Naive thymus-derived CD8-positive, alpha-beta T cell (primary cell): ENCODE measurements around the gene NUTM2E. TPM values are rescaled to one million over a fixed set of nuclear protein-coding genes. Genes with fewer than 3 reads are reported as not detected.
A peak's percentile ranks its signal among the peaks of the same experiment; 100 is the strongest.
"Not testable (repeated sequence)": the region's sequence is repeated elsewhere in the genome, so short reads cannot be mapped to it uniquely, and the experiment has no call there.

Source experiments
- ATAC-seq, 2 donors: fragments of 150-1000 bp; cut with Tn5 transposase in 1 of 2; sonication (Bioruptor Pico), chemical (Tn5 transposase) in 1 of 2; 1 replicate in 1 of 2; 2 replicates in 1 of 2; pipeline ENCODE4 v1.10.0; 2021; ENCODE audit warnings: mild to moderate bottlenecking in 2 of 2, moderate library complexity in 2 of 2
- POLR2A ChIA-PET: fragments of 350-600 bp; sonication (Branson Sonifier 250); formaldehyde crosslinking; loops from one replicate; lab custom pipeline; 2021; ENCODE audit warnings: antibody characterized with exemption; lab: Charles Lee
- DNase-seq, 10 donors: peaks; one replicate each; pipeline versions ENCODE4 v3.0.0 to v3.0.0-alpha.2; 2020 to 2022
- H3K27ac Mint-ChIP-seq, 10 donors: one replicate each; pipeline ENCODE4 v1.8.0; 2020 to 2022; ENCODE audit warnings: mild to moderate bottlenecking in 10 of 10, mixed read lengths in 10 of 10, moderate library complexity in 4 of 10, inconsistent platforms in 1 of 10
- H3K27me3 Mint-ChIP-seq, 5 donors: one replicate each; pipeline ENCODE4 v1.8.0; 2021 to 2022; ENCODE audit warnings: mixed read lengths in 5 of 5
- H3K36me3 Mint-ChIP-seq, 3 donors: one replicate each; pipeline ENCODE4 v1.8.0; 2020 to 2022; ENCODE audit warnings: mixed read lengths in 3 of 3, mild to moderate bottlenecking in 2 of 3, inconsistent platforms in 1 of 3
- H3K4me1 Mint-ChIP-seq, 4 donors: one replicate each; pipeline ENCODE4 v1.8.0; 2021 to 2022; ENCODE audit warnings: mixed read lengths in 4 of 4
- H3K4me3 Mint-ChIP-seq, 10 donors: one replicate each; pipeline ENCODE4 v1.8.0; 2020 to 2022; ENCODE audit warnings: mild to moderate bottlenecking in 10 of 10, mixed read lengths in 10 of 10, moderate library complexity in 6 of 10, inconsistent platforms in 1 of 10
- H3K9me3 Mint-ChIP-seq, 9 donors: one replicate each; pipeline ENCODE4 v1.8.0; 2020 to 2022; ENCODE audit warnings: mixed read lengths in 9 of 9, mild to moderate bottlenecking in 3 of 9, inconsistent platforms in 1 of 9, moderate library complexity in 1 of 9
- polyA plus RNA-seq, 3 donors: library from polyadenylated mRNA; unstranded; fragments of 300-500 nt; fragmentation: Illumina TruSeq; gene quantifications; one replicate each; pipeline ENCODE4 v1.2.3, GENCODE V29; 2021
- total RNA-seq, 8 experiments: library from RNA in 2 of 8; stranded (reverse) in 2 of 8; gene quantifications; one replicate each; pipeline ENCODE4 v1.2.3 and lab custom pipeline; 2021 to 2026

The NUTM2E gene
- total RNA-seq: under 1 TPM; 0.77 to 0.96 TPM
- polyA plus RNA-seq: not detected
- total RNA-seq (lab: John Stamatoyannopoulos, UW): 0 to 2.9 (median 1.1) reads per million in 6 experiments

GRCh38 chr10:79826496-79827215, at the start of gene NUTM2E:
Gene NUTM2E, plus strand, starts transcription at chr10:79826739. Its CDS starts 15,002 bp downstream, at chr10:79841741.
- peak within 1 kb of the TSS; percentile 70 to 96 (median 90) for H3K27ac Mint-ChIP-seq
- H3K27me3 Mint-ChIP-seq, H3K36me3 Mint-ChIP-seq, POLR2A ChIA-PET, H3K9me3 Mint-ChIP-seq: not testable (repeated sequence)
- ATAC-seq: peak; percentile 88 to 92
- peaks cover 7 to 41% (median 26%) of the 10 kb centered on the region in 4 donors for H3K4me1 Mint-ChIP-seq
- peak within 1 kb of the TSS; percentile 85 to 96 (median 94) for H3K4me3 Mint-ChIP-seq
- DNase-seq: peak; percentile 59 to 89 (median 76)

- H3K27ac Mint-ChIP-seq, H3K4me3 Mint-ChIP-seq, H3K9me3 Mint-ChIP-seq, H3K36me3 Mint-ChIP-seq, H3K27me3 Mint-ChIP-seq, H3K4me1 Mint-ChIP-seq, ATAC-seq, DNase-seq, POLR2A ChIA-PET: not testable (repeated sequence)
Measured at GRCh38 chr10:79777997-79778396, 48.5 kb upstream of the NUTM2E start.

- H3K27me3 Mint-ChIP-seq, H3K4me1 Mint-ChIP-seq, H3K36me3 Mint-ChIP-seq, H3K9me3 Mint-ChIP-seq, POLR2A ChIA-PET: not testable (repeated sequence)
- Mint-ChIP-seq H3K4me3 (peak overlapping the region in 2 of 10 donors; percentile 19 to 32), H3K27ac (peak overlapping the region in 1 of 10 donors; percentile 41)
- ATAC-seq (peak; percentile 84 to 88), DNase-seq (peak; percentile 23 to 77 (median 48))
Measured at GRCh38 chr10:79779310-79779938, 47.1 kb upstream of the NUTM2E start.

GRCh38 chr10:79779992-79780391, 46.5 kb upstream of the NUTM2E start:
- ATAC-seq, H3K9me3 Mint-ChIP-seq, H3K27ac Mint-ChIP-seq, H3K4me3 Mint-ChIP-seq, H3K4me1 Mint-ChIP-seq, H3K27me3 Mint-ChIP-seq, POLR2A ChIA-PET, H3K36me3 Mint-ChIP-seq, DNase-seq: not testable (repeated sequence)

GRCh38 chr10:79781584-79781983, 45.0 kb upstream of the NUTM2E start:
- H3K4me3 Mint-ChIP-seq, POLR2A ChIA-PET, H3K27ac Mint-ChIP-seq, DNase-seq, H3K4me1 Mint-ChIP-seq, H3K9me3 Mint-ChIP-seq, H3K27me3 Mint-ChIP-seq, ATAC-seq, H3K36me3 Mint-ChIP-seq: not testable (repeated sequence)

GRCh38 chr10:79787455-79787952, 39.0 kb upstream of the NUTM2E start:
- H3K27ac Mint-ChIP-seq, H3K36me3 Mint-ChIP-seq, DNase-seq, ATAC-seq, H3K4me3 Mint-ChIP-seq, H3K27me3 Mint-ChIP-seq, H3K4me1 Mint-ChIP-seq, POLR2A ChIA-PET, H3K9me3 Mint-ChIP-seq: not testable (repeated sequence)

GRCh38 chr10:79789351-79789750, 37.2 kb upstream of the NUTM2E start:
- DNase-seq, POLR2A ChIA-PET, ATAC-seq, H3K9me3 Mint-ChIP-seq, H3K27ac Mint-ChIP-seq, H3K4me3 Mint-ChIP-seq, H3K4me1 Mint-ChIP-seq, H3K27me3 Mint-ChIP-seq: not testable (repeated sequence)
- H3K36me3 Mint-ChIP-seq: peaks cover 0 to 13% (median 4%) of the 10 kb centered on the region in 3 donors

- H3K27ac Mint-ChIP-seq, H3K36me3 Mint-ChIP-seq, ATAC-seq, H3K9me3 Mint-ChIP-seq, H3K4me3 Mint-ChIP-seq, H3K27me3 Mint-ChIP-seq, POLR2A ChIA-PET, H3K4me1 Mint-ChIP-seq, DNase-seq: not testable (repeated sequence)
Measured at GRCh38 chr10:79791906-79792517, 34.5 kb upstream of the NUTM2E start.

- H3K27ac Mint-ChIP-seq, ATAC-seq, DNase-seq, POLR2A ChIA-PET, H3K27me3 Mint-ChIP-seq, H3K9me3 Mint-ChIP-seq, H3K4me3 Mint-ChIP-seq, H3K4me1 Mint-ChIP-seq: not testable (repeated sequence)
- H3K36me3 Mint-ChIP-seq: peaks cover 0 to 18% (median 0%) of the 10 kb centered on the region in 3 donors
Measured at GRCh38 chr10:79799337-79799736, 27.2 kb upstream of the NUTM2E start.

- POLR2A ChIA-PET, DNase-seq, H3K27ac Mint-ChIP-seq: not testable (repeated sequence)
Measured at GRCh38 chr10:79805857-79806256, 20.7 kb upstream of the NUTM2E start.

GRCh38 chr10:79811895-79812294, 14.6 kb upstream of the NUTM2E start:
- H3K27ac Mint-ChIP-seq, H3K4me3 Mint-ChIP-seq, ATAC-seq, H3K4me1 Mint-ChIP-seq, DNase-seq, POLR2A ChIA-PET, H3K27me3 Mint-ChIP-seq, H3K9me3 Mint-ChIP-seq, H3K36me3 Mint-ChIP-seq: not testable (repeated sequence)

More at GRCh38 chr10:79805857-79806256, 20.7 kb upstream of the NUTM2E start:
- H3K27me3 Mint-ChIP-seq, H3K4me1 Mint-ChIP-seq, H3K9me3 Mint-ChIP-seq, H3K4me3 Mint-ChIP-seq, ATAC-seq: not testable (repeated sequence)
- H3K36me3 Mint-ChIP-seq: peaks cover 0 to 17% (median 0%) of the 10 kb centered on the region in 3 donors

- H3K4me1 Mint-ChIP-seq, H3K4me3 Mint-ChIP-seq, POLR2A ChIA-PET, H3K9me3 Mint-ChIP-seq, DNase-seq, ATAC-seq, H3K27me3 Mint-ChIP-seq: not testable (repeated sequence)
- peak overlapping the region in 1 of 10 donors; percentile 10 for H3K27ac Mint-ChIP-seq
- H3K36me3 Mint-ChIP-seq: peaks cover 0 to 15% (median 0%) of the 10 kb centered on the region in 3 donors
Measured at GRCh38 chr10:79816290-79816689, 10.2 kb upstream of the NUTM2E start.

- H3K27me3 Mint-ChIP-seq, ATAC-seq, POLR2A ChIA-PET, H3K9me3 Mint-ChIP-seq, H3K36me3 Mint-ChIP-seq: not testable (repeated sequence)
- Mint-ChIP-seq H3K27ac (peak overlapping the region in 9 of 10 donors; percentile 9 to 86 (median 32)), H3K4me3 (peak overlapping the region in 7 of 10 donors; percentile 14 to 62 (median 45)), H3K4me1 (peaks cover 4 to 32% (median 18%) of the 10 kb centered on the region in 4 donors)
- peak in 4 of 10 donors; percentile 2 to 43 (median 28) for DNase-seq
Measured at GRCh38 chr10:79823387-79823786, 3.2 kb upstream of the NUTM2E start.
